ENCODE measurements around the gene INO80.

- TF ChIP-seq TAF1 (IDR thresholded peaks at IDR 0.05; ENCODE audit: borderline replicate concordance, insufficient read depth, low read length), result no peak
- TF ChIP-seq POLR2AphosphoS5 (IDR thresholded peaks at IDR 0.05; ENCODE audit: low read depth, low read length), result no peak
Observed at GRCh38 chr15:41060505-41060904, 55.6 kb downstream of the INO80 start.

Measured in PFSK-1 (cell line).